Pulmonary artery endothelial cell (primary cell): ENCODE data around the gene MAP3K21. TPM values are rescaled to one million over a fixed set of nuclear protein-coding genes. Genes with fewer than 3 reads are reported as not detected.

Source experiments
- DNase-seq: peaks from one replicate; pipeline ENCODE4 v3.0.0-alpha.2; 2011; ENCODE audit warnings: low read depth, low spot score
- total RNA-seq: library from RNA; depleted of rRNA; stranded (reverse); fragments of >200 nt; gene quantifications from 2 replicates; pipeline ENCODE4 v1.2.3, GENCODE V29; 2014

The MAP3K21 gene
- total RNA-seq, 1 donor from 2014 or later, result 0.26 TPM

DNA sequence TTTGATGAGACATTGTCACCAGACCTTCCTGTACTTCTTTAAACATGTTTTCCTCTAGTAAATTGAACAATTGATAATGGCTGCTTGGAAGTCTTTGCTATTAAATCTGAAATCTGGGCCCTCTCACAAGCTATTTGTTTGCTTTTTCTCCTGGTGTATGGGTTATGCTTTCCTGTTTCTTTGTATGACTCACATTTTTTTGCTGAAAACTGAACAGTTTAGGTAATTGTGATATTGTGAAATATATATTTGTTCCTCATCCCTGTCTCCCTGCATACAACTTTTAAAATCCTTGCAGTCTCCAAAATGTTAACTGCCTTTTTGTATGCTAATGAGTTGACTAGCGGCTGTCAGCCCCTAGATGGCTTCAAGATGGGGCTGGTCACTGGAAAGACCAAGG is 61.6 kb downstream of the MAP3K21 start:
- no peak for DNase-seq

DNA sequence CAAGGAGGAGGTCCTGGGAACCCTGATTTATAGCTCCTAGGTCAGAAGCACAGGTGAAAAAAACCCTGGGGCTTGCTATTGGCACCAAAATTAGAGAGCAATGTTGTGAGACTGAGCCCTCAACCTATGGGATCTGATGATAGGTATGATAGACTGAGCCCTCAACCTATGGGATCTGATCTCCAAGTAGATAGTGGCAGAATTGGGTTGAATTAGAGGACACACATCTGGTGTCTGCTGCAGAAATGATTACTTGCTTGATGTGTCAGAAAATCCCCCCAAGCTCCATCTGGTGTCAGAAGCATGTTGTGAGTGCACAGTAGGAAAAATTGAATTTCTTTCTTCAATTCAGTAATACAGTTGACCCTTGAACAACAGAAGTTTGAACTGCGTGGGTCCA is 62.4 kb downstream of the MAP3K21 start:
- no peak for DNase-seq

DNA sequence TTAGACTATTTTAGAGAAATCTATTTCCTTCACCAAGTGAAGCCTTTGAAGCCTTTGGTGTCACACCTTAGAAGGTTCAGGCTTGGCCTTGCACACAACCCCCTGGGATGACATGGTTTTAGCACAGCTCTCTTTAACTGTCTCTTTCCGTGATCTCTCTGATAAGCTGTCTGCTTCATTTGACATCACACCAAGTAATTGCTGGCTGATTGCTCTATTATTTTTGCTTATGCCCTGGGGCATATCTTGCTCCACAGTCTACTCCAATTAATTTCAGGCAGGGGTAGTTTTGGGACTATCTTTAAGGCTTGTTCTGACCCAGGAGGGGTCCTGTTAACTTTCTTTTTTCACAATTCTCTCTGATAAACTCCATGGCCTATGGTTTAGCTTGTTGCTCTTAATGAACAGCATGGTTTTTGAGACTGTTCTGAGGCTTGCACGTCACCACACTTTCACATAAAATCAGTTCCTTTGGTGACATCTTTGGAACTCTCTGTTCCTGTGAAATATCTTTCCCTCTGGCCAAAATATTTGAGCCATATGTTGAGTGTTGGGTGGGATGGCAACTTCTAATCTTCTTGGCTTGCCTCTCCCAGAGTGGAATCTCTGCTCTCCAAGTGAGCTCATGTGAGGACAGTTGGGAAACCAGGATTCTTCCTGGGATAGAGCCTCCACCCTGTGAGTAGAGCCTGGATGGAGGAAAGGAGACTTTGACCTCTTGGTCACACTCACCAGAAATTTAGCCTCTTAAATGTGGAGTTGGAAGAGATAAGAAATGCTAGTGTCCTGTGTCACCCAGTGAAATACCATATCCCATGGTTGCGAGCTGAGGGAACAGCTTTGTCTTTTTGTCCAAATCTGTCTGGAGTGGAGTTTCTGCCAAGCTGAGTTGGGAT is 63.6 kb downstream of the MAP3K21 start:
- DNase-seq, result no peak

DNA sequence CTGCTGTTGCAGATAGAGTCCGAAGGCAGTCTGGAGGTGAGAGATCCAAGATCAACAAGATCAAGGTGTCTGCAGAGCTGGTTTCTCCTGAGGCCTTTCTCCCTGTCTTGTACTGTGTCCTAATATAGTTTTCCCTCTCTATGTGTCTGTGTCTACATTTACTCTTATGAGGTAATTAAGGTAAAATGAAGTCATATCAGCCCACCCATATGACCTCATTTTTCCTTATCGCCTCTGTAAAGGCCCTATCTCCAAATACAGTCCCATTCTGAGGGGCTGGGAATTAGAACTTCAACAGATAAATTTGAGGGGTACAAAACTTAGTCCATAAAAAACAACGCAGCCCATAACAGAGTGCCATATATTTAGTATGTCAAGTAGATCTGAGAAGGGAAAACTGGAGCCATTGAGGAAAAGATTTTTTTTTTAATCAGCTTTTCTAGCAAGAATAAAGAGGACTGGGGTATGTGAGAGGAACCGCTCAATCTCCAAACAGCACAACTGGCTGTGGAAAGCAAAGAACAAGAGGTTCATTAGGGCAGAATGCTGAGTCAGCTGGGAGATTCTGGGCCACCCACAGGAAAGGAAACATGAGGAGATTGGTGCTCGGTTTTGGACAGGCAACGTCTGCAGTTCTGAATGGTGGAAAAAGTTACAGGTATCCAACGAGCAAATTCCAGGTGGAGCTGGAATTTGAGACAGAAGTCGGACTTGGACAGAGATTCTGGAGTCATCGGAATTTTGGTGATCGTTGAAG is 65.7 kb downstream of the MAP3K21 start:
- DNase-seq, result no peak

DNA sequence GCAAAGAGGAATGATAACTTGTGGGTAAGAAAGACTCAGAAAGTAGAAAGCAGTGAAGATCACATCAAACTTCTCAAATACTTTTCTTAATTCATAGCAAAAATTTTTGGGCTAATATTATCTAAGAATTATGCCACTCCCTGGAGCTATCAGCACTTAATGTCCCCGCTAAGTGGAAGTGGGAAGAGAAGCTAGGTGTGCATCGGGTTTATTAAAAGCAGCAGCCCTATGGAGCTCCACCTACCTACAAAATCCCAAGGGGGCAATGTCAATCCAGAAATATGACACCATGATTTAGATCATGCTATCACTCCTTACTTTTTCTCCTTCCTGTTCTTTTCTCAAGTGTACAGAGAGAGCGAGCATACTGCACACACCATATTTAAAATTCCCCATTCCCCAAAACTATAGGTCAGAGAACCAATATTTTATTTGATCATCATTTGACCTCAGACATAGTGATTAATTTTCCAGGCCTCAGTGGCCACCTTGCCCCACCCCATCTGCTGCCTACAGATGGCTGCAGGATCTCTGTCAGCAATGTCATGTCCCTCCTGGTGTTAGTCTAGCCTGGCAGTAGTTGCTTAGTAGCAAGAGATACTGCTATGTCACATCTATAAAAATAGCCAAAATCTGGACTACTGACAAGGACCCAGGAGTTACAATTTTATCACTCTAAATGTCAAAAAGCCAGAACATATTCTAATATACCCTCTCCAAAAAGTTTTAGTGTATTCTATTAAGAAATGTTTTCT is 66.6 kb downstream of the MAP3K21 start:
- no peak for DNase-seq

DNA sequence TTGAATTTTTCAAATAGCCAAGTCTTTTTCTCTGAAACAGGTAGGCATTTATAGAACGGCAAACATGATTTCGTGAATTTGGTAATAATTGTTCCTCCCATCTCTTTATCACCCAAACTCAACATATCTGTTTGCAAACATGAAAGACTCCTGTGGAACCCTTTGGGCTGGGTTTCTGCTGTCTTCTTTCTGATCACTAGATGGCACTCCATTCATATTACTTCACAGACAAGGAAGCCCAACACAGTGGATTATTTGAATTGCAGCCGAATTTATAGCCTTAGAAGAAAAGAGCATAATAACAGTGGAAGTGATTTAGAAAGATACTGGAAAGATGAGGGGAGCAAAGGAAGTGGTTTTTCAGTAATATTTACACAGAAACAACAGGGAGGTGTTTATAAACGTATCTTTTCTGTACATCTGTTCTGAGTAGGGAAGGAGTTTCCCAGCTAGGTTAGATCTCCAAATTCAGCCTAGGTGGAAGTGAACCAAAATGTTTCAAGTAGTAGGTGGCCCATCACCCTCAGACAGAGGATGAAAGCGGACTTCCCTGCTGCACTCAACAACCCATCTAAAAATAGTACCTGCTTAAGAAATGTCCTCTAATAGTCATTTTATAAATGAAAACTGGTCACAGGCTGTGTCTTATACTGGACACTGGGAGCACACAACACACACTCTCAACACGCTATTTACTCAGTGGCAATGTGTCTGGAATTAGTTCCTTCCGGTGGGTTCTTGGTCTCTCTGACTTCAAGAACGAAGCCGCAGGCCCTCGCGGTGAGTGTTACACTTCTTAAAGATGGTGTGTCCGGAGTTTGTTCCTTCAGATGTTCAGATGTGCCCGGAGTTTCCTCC is 67.6 kb downstream of the MAP3K21 start:
- no peak for DNase-seq

DNA sequence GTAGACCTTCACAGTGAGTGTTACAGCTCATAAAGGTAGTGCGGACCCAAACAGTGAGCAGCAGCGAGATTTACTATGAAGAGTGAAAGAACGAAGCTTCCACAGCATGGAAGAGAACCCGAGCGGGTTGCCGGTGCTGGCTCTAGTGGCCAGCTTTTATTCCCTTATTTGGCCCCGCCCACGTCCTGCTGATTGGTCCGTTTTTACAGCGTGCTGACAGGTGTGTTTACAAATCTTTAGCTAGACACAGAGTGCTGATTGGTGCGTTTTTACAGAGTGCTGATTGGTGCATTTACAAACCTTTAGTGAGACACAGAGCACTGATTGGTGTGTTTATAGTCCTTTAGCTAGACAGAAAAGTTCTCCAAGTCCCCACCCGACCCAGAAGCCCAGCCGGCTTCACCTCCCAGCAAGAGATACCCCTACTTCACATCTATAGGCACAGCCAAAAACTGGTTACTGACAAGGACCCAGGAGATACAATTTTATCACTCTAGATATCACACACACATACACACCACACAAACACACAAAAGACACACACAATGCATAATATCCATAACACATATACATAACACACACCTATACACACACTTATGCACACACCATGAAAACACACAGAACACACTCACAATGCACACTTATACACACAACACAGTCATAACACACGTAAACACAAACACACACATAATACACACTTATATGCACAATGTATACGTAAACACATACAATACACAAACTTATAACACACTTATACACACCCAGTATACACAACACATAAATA is 68.5 kb downstream of the MAP3K21 start:
- no peak for DNase-seq

DNA sequence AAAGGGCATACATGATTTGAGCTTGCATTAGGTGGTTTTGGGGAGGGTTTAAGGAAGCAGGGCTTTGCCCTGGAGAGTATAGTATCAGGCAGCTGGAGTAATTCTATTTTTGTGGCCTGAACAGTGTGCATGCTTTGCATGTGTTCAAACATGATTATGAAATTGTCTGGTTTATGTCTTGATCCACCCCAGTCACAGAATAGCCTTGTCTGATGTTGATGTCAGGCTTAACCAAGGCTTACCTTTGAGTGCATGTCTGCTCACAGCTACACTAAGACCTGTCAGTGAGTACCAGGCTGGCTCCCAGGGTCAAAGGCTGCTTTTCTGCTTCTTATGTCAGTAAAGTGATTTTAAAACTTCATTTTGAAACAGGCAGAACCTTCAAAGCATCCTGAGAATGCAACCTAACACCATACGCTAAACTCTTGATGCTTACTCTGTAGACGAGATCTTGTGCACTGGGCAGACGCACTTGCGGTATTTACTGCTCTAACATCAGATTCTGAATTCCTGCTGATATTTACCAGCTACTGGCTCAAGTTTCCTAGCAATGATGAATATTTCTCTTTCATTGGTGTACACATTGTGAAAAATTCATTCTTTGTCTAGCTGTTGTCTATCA is 78.9 kb downstream of the MAP3K21 start:
- no peak for DNase-seq

DNA sequence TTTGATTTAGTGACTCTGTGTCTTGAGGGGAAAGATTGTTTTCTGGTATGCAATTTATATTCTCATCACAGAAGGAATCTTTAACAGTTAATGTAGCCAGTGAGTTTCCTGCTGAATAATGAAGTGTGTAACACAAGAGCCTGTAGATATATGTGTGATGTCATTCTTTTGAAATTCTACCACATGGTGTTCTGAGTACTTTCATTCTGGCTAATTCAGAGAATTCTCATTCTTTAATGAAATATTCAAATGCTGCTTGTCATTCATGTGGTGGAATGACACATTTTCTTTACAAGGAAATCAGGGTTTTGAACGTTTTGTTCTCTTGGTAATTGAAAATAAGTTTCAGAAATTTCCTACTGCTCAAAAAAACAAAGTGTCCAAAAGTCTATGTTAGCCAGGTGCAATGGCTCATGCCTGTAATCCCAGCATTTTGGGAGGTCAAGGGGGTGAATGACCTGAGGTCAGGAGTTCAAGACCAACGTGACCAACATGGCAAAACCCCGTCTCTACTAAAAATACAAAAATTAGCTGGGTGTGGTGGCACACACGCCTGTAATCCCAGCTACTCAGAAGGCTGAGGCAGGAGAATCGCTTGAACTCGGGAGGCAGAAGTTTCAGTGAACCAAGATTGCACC is 79.6 kb downstream of the MAP3K21 start:
- no peak for DNase-seq

DNA sequence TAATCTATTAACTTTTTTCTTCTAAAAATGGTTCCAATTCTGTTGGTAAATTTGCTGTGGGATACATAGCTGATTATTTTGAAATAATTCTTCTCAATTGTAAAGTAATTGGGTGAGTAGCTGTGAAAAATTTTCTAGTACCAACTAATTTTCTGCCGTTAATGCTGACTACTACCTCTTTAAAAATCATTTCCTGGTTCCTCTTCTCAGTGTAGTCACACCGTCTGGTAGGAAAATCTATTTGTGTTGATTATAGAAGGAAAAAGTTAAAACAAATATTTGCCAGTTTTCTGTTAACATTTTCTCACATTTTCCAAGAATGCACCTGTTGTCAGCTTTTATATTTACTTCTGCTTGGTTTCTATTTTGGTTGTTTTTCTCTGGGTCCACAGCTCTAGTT is 82.0 kb downstream of the MAP3K21 start:
- DNase-seq, result no peak

DNA sequence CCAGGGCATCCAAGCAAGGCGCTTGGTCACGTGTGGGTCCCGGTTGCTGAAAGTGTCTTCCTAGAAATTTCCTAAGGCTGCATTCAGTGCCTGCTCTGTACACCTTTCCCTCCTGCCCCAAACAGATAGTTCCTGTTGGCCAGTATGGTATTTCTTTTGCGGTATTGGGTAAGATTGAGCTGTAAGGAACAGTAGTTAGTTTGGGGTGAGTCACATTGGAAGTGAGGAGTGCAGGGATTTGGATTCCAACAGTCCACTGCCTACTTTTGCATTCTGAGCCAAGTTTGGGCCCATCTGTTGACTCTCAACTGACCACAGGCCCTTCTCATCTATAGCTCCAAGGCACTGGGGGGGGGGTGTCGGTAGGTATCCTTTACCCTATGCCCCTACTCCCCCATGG is 83.4 kb downstream of the MAP3K21 start:
- DNase-seq, result no peak

DNA sequence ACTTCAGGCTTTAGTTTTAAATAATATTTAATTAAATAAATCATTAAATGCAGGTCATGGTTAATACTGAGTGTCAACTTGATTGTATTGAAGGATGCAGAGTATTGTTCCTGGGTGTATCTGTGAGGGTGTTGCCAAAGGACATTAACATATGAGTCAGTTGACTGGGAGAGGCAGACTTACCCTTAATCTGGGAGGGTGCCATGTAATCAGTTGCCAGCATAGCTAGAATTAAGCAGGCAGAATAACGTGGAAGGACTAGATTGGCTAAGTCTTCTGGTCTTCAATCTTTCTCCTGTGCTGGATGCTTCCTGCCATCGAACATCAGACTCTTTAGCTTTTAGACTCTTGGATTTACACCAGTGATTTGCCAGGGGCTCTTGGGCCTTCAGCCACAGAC is 85.3 kb downstream of the MAP3K21 start:
- DNase-seq, result no peak

DNA sequence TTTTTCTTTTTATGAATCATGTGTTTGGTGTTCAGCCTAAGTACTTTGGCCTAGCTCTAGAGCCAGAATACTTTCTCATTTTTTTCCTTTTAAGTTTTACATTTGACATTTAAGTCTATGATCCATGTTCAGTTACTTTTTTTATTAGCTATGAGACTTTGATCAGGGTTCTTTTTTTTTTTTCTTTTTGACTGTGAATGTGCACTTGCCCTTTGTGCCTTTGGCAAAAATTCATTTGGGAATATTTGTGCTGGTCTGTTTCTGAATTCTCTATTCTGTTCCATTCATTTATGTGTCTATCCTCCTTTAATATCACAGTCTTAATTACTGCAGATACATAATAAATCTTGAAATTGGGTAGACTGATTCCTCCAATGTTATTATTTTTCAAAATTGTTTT is 93.8 kb downstream of the MAP3K21 start:
- no peak for DNase-seq

DNA sequence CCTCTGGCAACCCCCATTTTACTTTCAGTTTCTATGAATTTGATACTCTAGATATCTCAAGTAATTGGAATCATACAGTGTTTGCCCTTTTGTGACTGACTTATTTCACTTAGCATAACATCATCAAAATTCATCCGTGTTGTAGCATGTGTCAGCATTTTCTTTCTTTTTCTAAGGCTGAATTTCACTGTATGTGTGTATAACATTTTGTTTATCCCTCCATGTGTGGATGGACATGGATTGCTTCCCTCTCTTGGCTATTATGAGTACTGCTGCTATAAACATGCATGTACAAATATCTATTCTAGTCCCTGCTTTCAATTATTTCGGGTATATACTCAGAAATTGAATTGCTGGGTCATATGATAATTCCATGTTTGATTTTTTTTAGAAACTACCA is 97.3 kb downstream of the MAP3K21 start:
- DNase-seq, result no peak

DNA sequence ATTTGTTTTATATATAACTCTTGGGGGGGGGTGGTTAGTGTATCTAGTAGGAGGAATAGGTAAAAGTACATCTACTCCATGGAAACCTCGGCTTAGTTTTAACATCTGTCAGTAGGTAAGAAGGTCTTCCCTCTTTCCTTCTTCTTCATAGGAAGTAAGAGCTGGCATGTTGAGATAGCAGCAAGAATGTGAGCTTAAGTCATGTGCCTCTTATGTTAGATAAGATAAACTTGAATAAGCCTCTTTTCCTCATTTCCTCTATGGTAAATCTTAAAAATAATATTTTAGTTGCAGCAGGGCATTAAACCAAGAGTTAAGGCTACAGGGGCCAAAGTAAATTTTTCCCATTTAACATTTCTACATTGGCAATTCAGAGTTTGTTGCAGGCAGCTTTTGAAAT is 100.4 kb downstream of the MAP3K21 start:
- DNase-seq, result no peak

DNA sequence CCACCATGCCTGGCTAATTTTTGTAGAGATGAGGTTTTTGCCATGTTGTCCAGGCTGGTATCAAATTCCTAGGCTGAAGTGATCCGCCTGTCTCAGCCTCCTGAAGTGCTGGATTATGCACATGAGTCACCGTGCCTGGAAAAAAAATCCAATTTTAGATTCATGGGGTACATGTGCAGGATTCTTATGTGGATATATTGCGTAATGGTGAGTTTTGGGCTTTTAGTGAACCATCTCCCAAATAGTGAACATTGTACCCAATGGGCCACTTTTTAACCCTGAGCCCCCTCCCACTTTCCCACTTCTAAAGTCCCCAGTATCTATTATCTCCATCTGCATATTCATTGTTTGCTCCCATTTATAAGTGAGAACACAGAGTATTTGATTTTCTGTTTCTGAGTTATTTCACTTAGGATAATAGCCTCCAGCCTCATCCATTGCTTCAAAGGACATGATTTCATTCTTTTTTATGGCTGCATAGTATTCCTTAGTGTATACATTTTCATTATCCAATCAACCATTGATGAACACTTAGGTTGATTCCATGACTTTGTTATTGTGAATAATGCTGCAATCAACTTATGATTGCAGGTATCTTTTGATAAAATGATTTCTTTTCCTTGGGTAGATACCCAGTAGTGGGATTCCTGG is 104.4 kb downstream of the MAP3K21 start:
- DNase-seq, result no peak

DNA sequence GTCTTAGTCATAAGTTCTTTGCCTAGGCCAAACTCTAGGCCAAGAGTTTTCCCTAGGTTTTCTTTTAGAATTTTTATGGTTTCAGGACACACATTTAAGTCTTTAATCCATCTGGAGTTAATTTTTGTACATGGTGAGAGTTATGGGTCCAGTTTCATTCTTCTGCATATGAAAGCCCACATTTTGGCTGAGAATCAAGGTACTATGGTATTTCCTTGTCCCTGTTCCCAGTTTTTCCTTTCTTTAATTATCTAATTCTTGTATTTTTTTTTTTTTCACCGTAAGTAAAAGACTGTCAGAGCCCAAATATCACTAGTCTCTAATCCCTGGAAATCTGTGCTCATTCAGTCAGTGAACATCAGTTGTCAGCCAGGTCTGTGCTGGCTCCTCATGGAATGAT is 105.4 kb downstream of the MAP3K21 start:
- no peak for DNase-seq

DNA sequence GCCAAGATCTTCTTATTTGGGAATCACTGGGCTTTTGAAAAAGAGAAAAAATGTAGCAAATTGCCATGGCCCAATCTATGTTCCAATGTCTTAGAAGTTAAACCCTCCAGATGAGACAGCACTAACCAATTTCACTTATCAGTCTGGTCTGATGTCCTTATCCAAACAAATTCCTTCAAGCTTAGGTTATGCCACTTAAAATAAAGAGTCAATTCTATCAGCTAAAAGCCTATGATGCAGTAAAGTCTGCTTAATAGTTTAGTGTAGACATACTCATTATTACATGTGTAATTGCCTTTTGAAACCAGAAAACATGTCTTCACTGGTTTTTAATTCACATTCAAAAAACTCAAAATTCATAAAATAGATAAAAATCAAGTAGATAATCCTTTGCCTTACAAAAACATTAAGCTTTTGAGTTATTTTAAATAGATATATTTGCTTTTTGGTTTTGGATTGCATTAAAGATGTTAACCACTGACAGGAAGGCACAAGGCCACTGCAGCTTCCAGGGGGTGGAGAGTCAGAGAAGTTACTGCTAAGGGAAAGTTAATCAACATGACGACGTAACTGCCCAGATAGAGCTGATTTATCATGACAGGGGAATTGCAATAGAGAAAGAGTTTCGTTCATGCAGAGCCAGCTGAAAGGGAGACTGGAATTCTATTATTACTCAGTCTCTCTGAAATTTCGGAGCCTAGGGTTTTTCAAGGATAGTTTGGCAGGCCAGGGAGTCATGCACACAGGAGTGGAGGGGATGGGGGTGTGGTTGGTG is 106.1 kb downstream of the MAP3K21 start:
- DNase-seq, result no peak
